Measurements from ENCODE around the gene HMG20B. TPM values are rescaled to one million over a fixed set of nuclear protein-coding genes. Genes with fewer than 3 reads are reported as not detected.

Gene HMG20B
- total RNA-seq, 2 experiments from 2014 or later = 68.1 to 78.5 TPM

- Mint-ChIP-seq H3K36me3 (peaks cover 23% of the 10 kb centered on the region), H3K9me3 (no peaks in the 10 kb centered on the region), H3K4me3 (no peak overlapping the region), H3K27me3 (no peaks in the 10 kb centered on the region), H3K27ac (no peak overlapping the region), H3K4me1 (ENCODE audit: low read depth) (no peaks in the 10 kb centered on the region)
- ChIA-PET CTCF (interaction anchor here (1.6 to 1.9 kb wide), 2 partner anchors 13 to 14 kb away, joined by 5 read pairs; no protein-coding TSS in a partner anchor), POLR2A (no interaction called here)
- intact Hi-C loops (cut with micrococcal nuclease) = no loop called here
- no peak for DNase-seq
Observed at GRCh38 chr19:3532154-3532786, 40.5 kb upstream of the HMG20B start.

GRCh38 chr19:3533033-3533432 is 39.7 kb upstream of the HMG20B start:
- ChIA-PET POLR2A (interaction anchor here (0.8 kb wide), 1 partner anchor 17 kb away, joined by 3 read pairs; no protein-coding TSS in a partner anchor), CTCF (no interaction called here)
- Mint-ChIP-seq H3K4me3 (no peak overlapping the region), H3K36me3 (peaks cover 23% of the 10 kb centered on the region), H3K27ac (no peak overlapping the region), H3K9me3 (no peaks in the 10 kb centered on the region), H3K4me1 (ENCODE audit: low read depth) (no peaks in the 10 kb centered on the region), H3K27me3 (no peaks in the 10 kb centered on the region)
- intact Hi-C loops (cut with micrococcal nuclease) = no loop called here
- no peak for DNase-seq

- intact Hi-C loops (cut with micrococcal nuclease) = no loop called here
- Mint-ChIP-seq H3K27ac (no peak overlapping the region), H3K27me3 (no peaks in the 10 kb centered on the region), H3K9me3 (no peaks in the 10 kb centered on the region), H3K4me3 (no peak overlapping the region), H3K4me1 (ENCODE audit: low read depth) (no peaks in the 10 kb centered on the region), H3K36me3 (peaks cover 26% of the 10 kb centered on the region)
- no peak for DNase-seq
- POLR2A ChIA-PET = interaction anchor here (0.8 kb wide), 1 partner anchor 18 kb away, joined by 3 read pairs; no protein-coding TSS in a partner anchor
- CTCF ChIA-PET = no interaction called here
Observed at GRCh38 chr19:3533563-3534216, 39.1 kb upstream of the HMG20B start.

GRCh38 chr19:3534375-3535234 is 38.1 kb upstream of the HMG20B start:
- Mint-ChIP-seq H3K36me3 (peaks cover 31% of the 10 kb centered on the region), H3K4me1 (ENCODE audit: low read depth) (no peaks in the 10 kb centered on the region), H3K9me3 (no peaks in the 10 kb centered on the region), H3K27me3 (no peaks in the 10 kb centered on the region), H3K27ac (no peak overlapping the region), H3K4me3 (no peak overlapping the region)
- no peak for DNase-seq
- ChIA-PET CTCF (no interaction called here), POLR2A (no interaction called here)
- intact Hi-C loops (cut with micrococcal nuclease) = no loop called here

GRCh38 chr19:3535235-3535535 is 37.6 kb upstream of the HMG20B start:
- Mint-ChIP-seq H3K36me3 (peaks cover 33% of the 10 kb centered on the region), H3K4me1 (ENCODE audit: low read depth) (no peaks in the 10 kb centered on the region), H3K27me3 (no peaks in the 10 kb centered on the region), H3K4me3 (no peak overlapping the region), H3K9me3 (no peaks in the 10 kb centered on the region), H3K27ac (no peak overlapping the region)
- POLR2A ChIA-PET = no interaction called here
- CTCF ChIA-PET = no interaction called here
- intact Hi-C loops (cut with micrococcal nuclease) = no loop called here
- no peak for DNase-seq

- CTCF ChIA-PET = no interaction called here
- Mint-ChIP-seq H3K36me3 (peaks cover 33% of the 10 kb centered on the region), H3K27ac (no peak overlapping the region), H3K4me1 (ENCODE audit: low read depth) (no peaks in the 10 kb centered on the region), H3K27me3 (no peaks in the 10 kb centered on the region), H3K9me3 (no peaks in the 10 kb centered on the region), H3K4me3 (no peak overlapping the region)
- intact Hi-C loops (cut with micrococcal nuclease) = no loop called here
- no peak for DNase-seq
- POLR2A ChIA-PET = no interaction called here
Observed at GRCh38 chr19:3535563-3535965, 37.2 kb upstream of the HMG20B start.

GRCh38 chr19:3535981-3536380 is 36.8 kb upstream of the HMG20B start:
- Mint-ChIP-seq H3K27me3 (no peaks in the 10 kb centered on the region), H3K27ac (no peak overlapping the region), H3K4me3 (no peak overlapping the region), H3K36me3 (peaks cover 33% of the 10 kb centered on the region), H3K9me3 (no peaks in the 10 kb centered on the region), H3K4me1 (ENCODE audit: low read depth) (no peaks in the 10 kb centered on the region)
- intact Hi-C loops (cut with micrococcal nuclease) = no loop called here
- ChIA-PET CTCF (no interaction called here), POLR2A (no interaction called here)
- DNase-seq = no peak

GRCh38 chr19:3536429-3537100 is 36.2 kb upstream of the HMG20B start:
- Mint-ChIP-seq H3K36me3 (peaks cover 27% of the 10 kb centered on the region), H3K9me3 (no peaks in the 10 kb centered on the region), H3K27me3 (no peaks in the 10 kb centered on the region), H3K4me3 (no peak overlapping the region), H3K27ac (no peak overlapping the region), H3K4me1 (ENCODE audit: low read depth) (no peaks in the 10 kb centered on the region)
- DNase-seq = no peak
- POLR2A ChIA-PET = no interaction called here
- intact Hi-C loops (cut with micrococcal nuclease) = no loop called here
- CTCF ChIA-PET = interaction anchor here (1.6 to 1.8 kb wide), 2 partner anchors 9 to 11 kb away, joined by 5 to 6 read pairs; no protein-coding TSS in a partner anchor

GRCh38 chr19:3537101-3537437 is 35.7 kb upstream of the HMG20B start:
- CTCF ChIA-PET = interaction anchor here (1.6 to 1.8 kb wide), 2 partner anchors 8 to 11 kb away, joined by 5 to 6 read pairs; no protein-coding TSS in a partner anchor
- Mint-ChIP-seq H3K36me3 (peaks cover 27% of the 10 kb centered on the region), H3K9me3 (no peaks in the 10 kb centered on the region), H3K4me1 (ENCODE audit: low read depth) (no peaks in the 10 kb centered on the region), H3K4me3 (no peak overlapping the region), H3K27ac (no peak overlapping the region), H3K27me3 (no peaks in the 10 kb centered on the region)
- POLR2A ChIA-PET = no interaction called here
- DNase-seq = no peak
- intact Hi-C loops (cut with micrococcal nuclease) = no loop called here

GRCh38 chr19:3537438-3538240 is 35.1 kb upstream of the HMG20B start:
- H3K4me1 Mint-ChIP-seq (ENCODE audit: low read depth) = no peaks in the 10 kb centered on the region
- no peak overlapping the region for H3K4me3 Mint-ChIP-seq
- intact Hi-C loops (cut with micrococcal nuclease) = no loop called here
- no peaks in the 10 kb centered on the region for H3K27me3 Mint-ChIP-seq
- no peak overlapping the region for H3K27ac Mint-ChIP-seq
- ChIA-PET POLR2A (no interaction called here), CTCF (interaction anchor here (1.6 to 1.8 kb wide), 2 partner anchors 8 to 10 kb away, joined by 5 to 6 read pairs; no protein-coding TSS in a partner anchor)
- H3K9me3 Mint-ChIP-seq = no peaks in the 10 kb centered on the region
- H3K36me3 Mint-ChIP-seq = peaks cover 27% of the 10 kb centered on the region
- DNase-seq = no peak

GRCh38 chr19:3538258-3538929 is 34.4 kb upstream of the HMG20B start:
- H3K36me3 Mint-ChIP-seq = peaks cover 24% of the 10 kb centered on the region
- H3K27me3 Mint-ChIP-seq = no peaks in the 10 kb centered on the region
- H3K4me1 Mint-ChIP-seq (ENCODE audit: low read depth) = no peaks in the 10 kb centered on the region
- intact Hi-C loops (cut with micrococcal nuclease) = no loop called here
- H3K4me3 Mint-ChIP-seq = no peak overlapping the region
- no peak overlapping the region for H3K27ac Mint-ChIP-seq
- no peak for DNase-seq
- POLR2A ChIA-PET = no interaction called here
- no peaks in the 10 kb centered on the region for H3K9me3 Mint-ChIP-seq
- CTCF ChIA-PET = interaction anchor here (0.7 kb wide), 1 partner anchor 16 kb away, joined by 3 read pairs; no protein-coding TSS in a partner anchor

Data from activated CD4-positive, alpha-beta memory T cell treated with anti-CD3 and anti-CD28 coated beads for 36 hours (primary cell).